D721Med (cell line): ENCODE measurements around the gene GUK1.

ENCODE experiments used
- DNase-seq: peaks from one replicate; pipeline ENCODE4 v3.0.0; 2011; ENCODE audit warnings: low spot score; ENCODE audit not compliant: insufficient read length
- FAIRE-seq: peaks from 2 replicates; lab custom pipeline; 2011; peaks lifted over from hg19 to GRCh38; lab: Jason Lieb, UNC
- CTCF ChIP-seq: IDR thresholded peaks from 2 replicates; pipeline ENCODE4 v1.5.1; 2012; ENCODE audit warnings: mild to moderate bottlenecking, control low read depth; ENCODE audit not compliant: insufficient read depth; ENCODE audit errors: missing control alignments

Gene GUK1

GRCh38 chr1:228156515-228156881 is 16.4 kb downstream of the GUK1 start:
- no peak for FAIRE-seq
- no peak for TF ChIP-seq CTCF

GRCh38 chr1:228156941-228157728 is 17.1 kb downstream of the GUK1 start:
- no peak for FAIRE-seq
- no peak for TF ChIP-seq CTCF
- DNase-seq = no peak

More at GRCh38 chr1:228156515-228156881, 16.4 kb downstream of the GUK1 start:
- DNase-seq = no peak

- no peak for DNase-seq
- no peak for FAIRE-seq
- no peak for TF ChIP-seq CTCF
These were observed 17.6 kb downstream of the GUK1 start for GRCh38 chr1:228157729-228158126.

GRCh38 chr1:228158151-228159007 is 18.3 kb downstream of the GUK1 start:
- TF ChIP-seq CTCF = no peak
- FAIRE-seq = no peak

GRCh38 chr1:228159008-228159665 is 19.1 kb downstream of the GUK1 start:
- TF ChIP-seq CTCF = no peak
- no peak for DNase-seq
- FAIRE-seq = no peak

More at GRCh38 chr1:228158151-228159007, 18.3 kb downstream of the GUK1 start:
- no peak for DNase-seq

- no peak for TF ChIP-seq CTCF
- FAIRE-seq = no peak
- DNase-seq = no peak
These were observed 20.2 kb downstream of the GUK1 start for GRCh38 chr1:228160201-228160761.
